WI38 (cell line): ENCODE data around the gene CLTRN.

Experiments used
- H3K4me3 ChIP-seq: 2 replicates; pipeline ENCODE4 v1.5.1; 2011; ENCODE audit warnings: low read depth, mild to moderate bottlenecking, control low read depth, low read length
- CTCF ChIP-seq: IDR thresholded peaks from 2 replicates; pipeline ENCODE4 v1.5.1; 2012; ENCODE audit warnings: low read depth, mild to moderate bottlenecking, control low read depth, low read length

CLTRN gene

GRCh38 chrX:15617111-15617510 is 47.5 kb downstream of the CLTRN start:
- no peak overlapping the region for H3K4me3 ChIP-seq
- TF ChIP-seq CTCF: no peak

GRCh38 chrX:15616531-15616930 is 48.1 kb downstream of the CLTRN start:
- H3K4me3 ChIP-seq: no peak overlapping the region
- no peak for TF ChIP-seq CTCF

- no peak overlapping the region for H3K4me3 ChIP-seq
- TF ChIP-seq CTCF: no peak
Observed at GRCh38 chrX:15607067-15607466, 57.5 kb downstream of the CLTRN start.

- TF ChIP-seq CTCF: no peak
- H3K4me3 ChIP-seq: no peak overlapping the region
Observed at GRCh38 chrX:15606136-15606535, 58.5 kb downstream of the CLTRN start.

- H3K4me3 ChIP-seq: no peak overlapping the region
- no peak for TF ChIP-seq CTCF
Observed at GRCh38 chrX:15605226-15605625, 59.4 kb downstream of the CLTRN start.

GRCh38 chrX:15602761-15603160 is 61.8 kb downstream of the CLTRN start:
- no peak for TF ChIP-seq CTCF
- H3K4me3 ChIP-seq: no peak overlapping the region

- no peak for TF ChIP-seq CTCF
- H3K4me3 ChIP-seq: no peak overlapping the region
Observed at GRCh38 chrX:15601932-15602331, 62.7 kb downstream of the CLTRN start.
